ENCODE results near the gene C2CD5. TPM values are rescaled to one million over a fixed set of nuclear protein-coding genes. Genes with fewer than 3 reads are reported as not detected.

Gene C2CD5
- total RNA-seq, 1 donor from 2014 or later: 10.8 TPM

DNA sequence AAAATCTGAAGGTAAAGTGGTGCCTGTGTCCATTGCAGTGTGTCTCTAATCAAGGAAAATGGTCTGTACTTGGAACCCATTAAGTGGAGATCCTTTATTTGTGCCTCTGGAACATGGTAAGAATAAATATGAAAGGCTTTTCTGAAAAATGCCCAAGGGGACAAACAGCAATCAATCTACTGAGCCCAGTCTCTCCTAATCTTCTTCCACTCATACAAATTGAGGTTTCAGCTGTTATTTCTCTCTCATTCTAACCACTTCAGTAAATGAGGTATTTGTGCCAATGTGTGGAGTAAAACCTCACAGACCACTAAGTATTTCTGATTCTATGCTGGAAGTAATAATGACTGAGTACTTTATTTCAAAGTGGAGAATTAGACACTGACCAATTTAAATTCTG is 127.5 kb downstream of the C2CD5 start:
- no peak for DNase-seq (ENCODE audit: low spot score)
- ATAC-seq: no peak

- ATAC-seq (no peak), DNase-seq (ENCODE audit: low spot score) (no peak)
Observed at GRCh38 chr12:22415342-22416309, 128.7 kb downstream of the C2CD5 start.

GRCh38 chr12:22414742-22415141 is 129.6 kb downstream of the C2CD5 start:
- DNase-seq (ENCODE audit: low spot score) (no peak), ATAC-seq (no peak)

GRCh38 chr12:22413592-22413991 is 130.8 kb downstream of the C2CD5 start:
- DNase-seq (ENCODE audit: low spot score): no peak
- no peak for ATAC-seq

GRCh38 chr12:22412581-22412980 is 131.8 kb downstream of the C2CD5 start:
- DNase-seq (ENCODE audit: low spot score): no peak
- ATAC-seq: no peak

DNA sequence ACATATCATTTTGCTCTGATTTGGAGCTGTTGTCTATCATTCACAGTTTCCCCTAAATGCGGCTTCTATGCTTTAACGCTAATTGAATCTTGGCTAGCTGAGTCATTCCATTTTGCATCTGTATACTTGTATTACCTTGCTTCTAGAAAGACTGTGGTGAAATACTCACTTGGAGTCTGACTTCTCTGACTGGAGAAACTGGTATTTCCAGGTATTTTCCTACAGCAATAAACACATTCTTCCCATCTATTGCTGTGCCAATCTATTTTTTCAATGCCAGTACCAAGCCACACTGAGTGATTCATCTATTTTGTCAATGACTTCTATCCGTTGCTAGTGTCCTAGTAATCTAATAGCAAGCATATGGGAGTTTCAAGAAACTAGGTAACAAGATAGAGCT is 133.9 kb downstream of the C2CD5 start:
- no peak for ATAC-seq
- no peak for DNase-seq (ENCODE audit: low spot score)

DNA sequence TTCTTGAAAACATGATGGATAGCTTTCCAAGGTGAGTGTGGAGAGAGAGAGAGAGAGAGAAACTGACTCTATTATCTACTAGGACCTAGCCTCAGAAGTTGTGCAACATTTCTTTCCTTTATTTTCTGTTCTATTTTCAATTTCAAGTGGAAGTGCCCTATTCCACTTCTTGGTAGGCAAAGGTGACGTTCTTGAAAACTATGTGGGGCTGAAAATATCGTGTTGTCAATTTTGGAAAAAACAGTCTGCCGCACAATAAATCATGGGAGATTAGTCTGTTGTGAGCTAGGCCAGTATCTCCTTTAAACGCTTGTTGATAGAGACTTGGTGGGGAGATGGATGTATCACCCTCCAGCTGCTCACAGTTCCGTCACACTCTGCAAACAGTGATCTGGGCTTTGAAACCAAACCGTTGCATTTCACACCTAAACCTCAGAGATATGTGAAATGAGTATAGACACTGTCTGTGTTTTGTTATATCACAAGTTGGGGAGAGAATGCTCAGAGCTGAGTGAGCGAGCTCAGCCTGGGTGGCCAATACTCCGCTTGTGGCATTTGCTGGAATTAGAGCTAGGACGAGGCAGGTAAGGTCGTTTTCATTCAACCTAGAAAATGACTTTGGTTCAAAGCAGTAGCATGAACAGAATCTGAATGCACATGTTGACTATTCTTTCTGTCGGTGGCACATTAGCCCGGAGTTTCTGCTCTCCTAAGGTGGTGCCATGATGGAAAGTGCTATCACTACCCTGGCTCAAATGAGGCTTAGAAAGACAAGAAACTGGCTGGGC is 134.8 kb downstream of the C2CD5 start:
- no peak for DNase-seq (ENCODE audit: low spot score)
- ATAC-seq: no peak

DNA sequence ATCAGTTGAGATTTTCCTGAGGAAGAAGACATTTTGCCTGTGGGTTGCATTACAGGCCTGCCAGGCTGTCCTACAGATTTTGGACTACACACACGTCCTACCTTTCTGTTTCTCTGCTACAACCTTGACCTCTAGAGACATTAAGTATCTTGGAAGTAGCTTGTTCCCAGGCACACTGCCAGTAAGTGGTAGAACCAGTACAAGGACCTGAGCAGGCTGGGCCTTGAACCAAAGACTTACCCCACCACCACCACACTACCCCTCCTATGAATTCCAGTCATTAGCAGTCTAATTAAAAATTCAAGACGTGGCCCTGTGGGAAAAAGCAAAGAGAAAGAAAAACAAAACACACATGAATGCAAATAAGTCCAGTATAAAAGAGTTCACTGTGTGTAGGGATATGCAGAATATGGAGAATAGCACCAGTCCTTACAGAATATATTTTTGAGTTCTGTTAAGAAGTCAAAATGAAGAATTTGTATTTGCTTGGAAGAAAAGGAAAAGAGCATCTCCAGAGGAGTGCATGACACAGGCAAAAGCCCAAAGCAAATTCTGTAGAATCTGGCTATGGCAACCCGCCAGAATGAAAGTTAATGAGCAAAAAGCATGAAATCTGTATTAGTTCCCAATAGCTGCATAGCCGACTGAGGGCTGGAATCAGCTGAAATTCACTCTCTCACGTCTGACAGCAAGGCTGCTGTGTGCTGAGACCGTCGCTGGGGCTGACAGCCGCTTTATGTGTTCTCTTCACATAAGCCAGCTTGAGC is 135.5 kb downstream of the C2CD5 start:
- no peak for DNase-seq (ENCODE audit: low spot score)
- no peak for ATAC-seq

- DNase-seq (ENCODE audit: low spot score) (no peak), ATAC-seq (no peak)
Observed at GRCh38 chr12:22407397-22407796, 136.9 kb downstream of the C2CD5 start.

GRCh38 chr12:22406627-22407026 is 137.7 kb downstream of the C2CD5 start:
- no peak for ATAC-seq
- no peak for DNase-seq (ENCODE audit: low spot score)

DNA sequence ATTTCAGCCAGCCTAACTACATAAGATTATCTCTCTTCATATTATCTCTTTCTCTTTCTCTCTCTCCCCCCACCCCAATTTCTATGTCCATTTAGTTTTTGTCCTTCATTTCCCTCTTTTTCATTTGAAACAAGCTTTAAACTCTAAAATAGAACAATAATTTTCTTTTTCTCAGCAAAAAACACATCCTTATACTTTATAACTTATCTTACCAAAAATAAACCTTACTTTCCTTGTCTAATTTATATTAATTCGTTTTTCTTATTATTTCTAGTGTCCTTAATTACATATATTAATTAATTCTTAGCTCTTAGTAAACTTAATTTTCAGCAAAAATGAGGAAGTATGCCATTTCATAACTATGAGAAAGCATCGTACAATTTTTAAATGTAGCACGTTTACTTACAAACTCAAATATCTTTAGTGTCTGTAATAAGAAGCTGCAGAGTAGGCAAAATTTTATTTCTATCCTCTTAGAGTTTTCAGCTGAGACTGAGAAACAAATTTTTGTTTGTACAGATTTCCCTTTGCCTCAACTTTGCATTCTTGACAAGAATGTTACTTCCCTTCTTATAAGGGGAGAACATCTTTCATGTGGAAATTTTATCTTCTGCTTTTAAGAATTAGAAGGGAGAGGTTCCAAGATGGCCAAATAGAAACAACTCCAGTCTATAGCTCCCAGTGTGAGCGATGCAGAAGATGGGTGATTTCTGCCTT is 144.7 kb downstream of the C2CD5 start:
- DNase-seq (ENCODE audit: low spot score): no peak
- no peak for ATAC-seq

Other genes with a start within 250 kb of the C2CD5 start
- not detected for gene ST8SIA1, start 209.8 kb downstream of the C2CD5 start, total RNA-seq
- 28.3 TPM for gene ETNK1, start 80.6 kb upstream of the C2CD5 start, total RNA-seq